Measurements from ENCODE around the gene SDK1. TPM values are rescaled to one million over a fixed set of nuclear protein-coding genes. Genes with fewer than 3 reads are reported as not detected.

The SDK1 gene
- total RNA-seq, 3 donors from 2014 or later (not counting 1 experiment from before 2014, with no cell fraction given) = 0.05 to 0.11 TPM; not detected in 1

- Mint-ChIP-seq H3K4me3 (no peak overlapping the region), H3K4me1 (no peaks in the 10 kb centered on the region), H3K36me3 (no peaks in the 10 kb centered on the region), H3K27ac (no peak overlapping the region), H3K9me3 (no peaks in the 10 kb centered on the region), H3K27me3 (ENCODE audit: low read depth in 2 of 2) (no peaks in the 10 kb centered on the region)
- no peaks in the 10 kb centered on the region for H3K4me1 ChIP-seq (ENCODE audit: control insufficient read depth, insufficient read depth, low read length)
- no peak overlapping the region for H3K27ac ChIP-seq (ENCODE audit: low read length)
- no peak for DNase-seq
- no peaks in the 10 kb centered on the region for H3K36me3 ChIP-seq (ENCODE audit: control insufficient read depth, insufficient read depth, low read length)
- no peak overlapping the region for H3K4me3 ChIP-seq (ENCODE audit: low read length)
- 91% methylated on average over 12 of the region's 12 CpGs for WGBS (ENCODE audit: insufficient coverage)
- no peak for TF ChIP-seq CTCF (IDR thresholded peaks at IDR 0.05)
- no peak for ATAC-seq
- no peaks in the 10 kb centered on the region for H3K27me3 ChIP-seq (ENCODE audit: control insufficient read depth, insufficient read depth, low read length)
- intact Hi-C loops (cut with micrococcal nuclease) = no loop called here
- H3K9me3 ChIP-seq (ENCODE audit: control insufficient read depth, insufficient read depth, low read length) = no peaks in the 10 kb centered on the region
Measured at GRCh38 chr7:3977391-3977790, 676.3 kb downstream of the SDK1 start.

- Mint-ChIP-seq H3K36me3 (no peaks in the 10 kb centered on the region), H3K27ac (no peak overlapping the region), H3K4me3 (no peak overlapping the region), H3K9me3 (no peaks in the 10 kb centered on the region), H3K4me1 (no peaks in the 10 kb centered on the region), H3K27me3 (ENCODE audit: low read depth in 2 of 2) (no peaks in the 10 kb centered on the region)
- Histone ChIP-seq H3K9me3 (ENCODE audit: control insufficient read depth, insufficient read depth, low read length) (no peaks in the 10 kb centered on the region), H3K36me3 (ENCODE audit: control insufficient read depth, insufficient read depth, low read length) (no peaks in the 10 kb centered on the region), H3K4me3 (ENCODE audit: low read length) (no peak overlapping the region), H3K4me1 (ENCODE audit: control insufficient read depth, insufficient read depth, low read length) (no peaks in the 10 kb centered on the region), H3K27ac (ENCODE audit: low read length) (no peak overlapping the region), H3K27me3 (ENCODE audit: control insufficient read depth, insufficient read depth, low read length) (no peaks in the 10 kb centered on the region)
- TF ChIP-seq CTCF (IDR thresholded peaks at IDR 0.05) = no peak
- ATAC-seq (no peak), DNase-seq (no peak)
- intact Hi-C loops (cut with micrococcal nuclease) = no loop called here
- 75% methylated on average over 8 of the region's 8 CpGs for WGBS (ENCODE audit: insufficient coverage)
Measured at GRCh38 chr7:3978839-3979238, 677.8 kb downstream of the SDK1 start.

GRCh38 chr7:3979611-3980299 is 678.7 kb downstream of the SDK1 start:
- Histone ChIP-seq H3K4me1 (ENCODE audit: control insufficient read depth, insufficient read depth, low read length) (no peaks in the 10 kb centered on the region), H3K27me3 (ENCODE audit: control insufficient read depth, insufficient read depth, low read length) (no peaks in the 10 kb centered on the region), H3K4me3 (ENCODE audit: low read length) (no peak overlapping the region), H3K36me3 (ENCODE audit: control insufficient read depth, insufficient read depth, low read length) (no peaks in the 10 kb centered on the region), H3K27ac (ENCODE audit: low read length) (no peak overlapping the region), H3K9me3 (ENCODE audit: control insufficient read depth, insufficient read depth, low read length) (no peaks in the 10 kb centered on the region)
- H3K9me3 Mint-ChIP-seq = no peaks in the 10 kb centered on the region
- H3K36me3 Mint-ChIP-seq = no peaks in the 10 kb centered on the region
- no peak overlapping the region for H3K4me3 Mint-ChIP-seq
- H3K4me1 Mint-ChIP-seq = no peaks in the 10 kb centered on the region
- no peak for ATAC-seq
- 78% methylated on average over 4 of the region's 5 CpGs for WGBS (ENCODE audit: insufficient coverage)
- no peak for TF ChIP-seq CTCF (IDR thresholded peaks at IDR 0.05)
- no peak overlapping the region for H3K27ac Mint-ChIP-seq
- intact Hi-C loops (cut with micrococcal nuclease) = no loop called here
- DNase-seq = no peak
- no peaks in the 10 kb centered on the region for H3K27me3 Mint-ChIP-seq (ENCODE audit: low read depth in 2 of 2)

- no peaks in the 10 kb centered on the region for H3K36me3 Mint-ChIP-seq
- H3K36me3 ChIP-seq (ENCODE audit: control insufficient read depth, insufficient read depth, low read length) = no peaks in the 10 kb centered on the region
- intact Hi-C loops (cut with micrococcal nuclease) = no loop called here
- H3K27me3 ChIP-seq (ENCODE audit: control insufficient read depth, insufficient read depth, low read length) = no peaks in the 10 kb centered on the region
- WGBS (ENCODE audit: insufficient coverage) = 48% methylated on average over 2 of the region's 4 CpGs
- H3K4me3 Mint-ChIP-seq = no peak overlapping the region
- H3K27ac Mint-ChIP-seq = no peak overlapping the region
- no peak overlapping the region for H3K27ac ChIP-seq (ENCODE audit: low read length)
- H3K4me1 Mint-ChIP-seq = no peaks in the 10 kb centered on the region
- H3K27me3 Mint-ChIP-seq (ENCODE audit: low read depth in 2 of 2) = no peaks in the 10 kb centered on the region
- no peaks in the 10 kb centered on the region for H3K9me3 ChIP-seq (ENCODE audit: control insufficient read depth, insufficient read depth, low read length)
- no peaks in the 10 kb centered on the region for H3K4me1 ChIP-seq (ENCODE audit: control insufficient read depth, insufficient read depth, low read length)
- H3K4me3 ChIP-seq (ENCODE audit: low read length) = no peak overlapping the region
- DNase-seq = no peak
- TF ChIP-seq CTCF (IDR thresholded peaks at IDR 0.05) = no peak
- no peaks in the 10 kb centered on the region for H3K9me3 Mint-ChIP-seq
- ATAC-seq = no peak
Measured at GRCh38 chr7:3980300-3980643, 679.2 kb downstream of the SDK1 start.
